Measurements from ENCODE around the gene SETD5. TPM values are rescaled to one million over a fixed set of nuclear protein-coding genes. Genes with fewer than 3 reads are reported as not detected.

The SETD5 gene
- total and polyA plus RNA-seq, 4 donors, result 85.6 to 180 (median 135) TPM

DNA sequence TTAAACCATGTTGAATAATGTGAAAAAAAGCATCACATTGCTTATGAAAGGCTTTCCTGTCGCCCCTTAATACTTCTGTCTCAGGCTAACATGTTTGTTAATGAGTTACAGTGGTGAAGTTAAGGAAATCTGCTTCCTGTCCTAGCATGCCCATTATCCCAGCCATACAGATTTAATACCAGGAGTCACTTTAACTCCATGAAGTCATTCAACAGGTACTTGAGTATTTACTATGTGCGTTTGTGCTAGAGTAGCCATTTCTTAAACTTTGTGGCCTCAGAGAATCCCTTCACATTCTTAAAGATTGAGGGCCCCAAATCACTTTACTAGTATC is 10.1 kb upstream of the SETD5 start:
- DNase-seq (ENCODE audit: low read depth in 4 of 6, low spot score in 6 of 6), result no peak
- H3K9me3 ChIP-seq (ENCODE audit: control insufficient read depth, insufficient read depth, low read length), result no peaks in the 10 kb centered on the region
- no CpG with 5 or more reads among the region's 2 CpGs for WGBS (ENCODE audit: insufficient coverage)
- no peak overlapping the region for H3K27ac ChIP-seq (ENCODE audit: low read depth, low read length)
- H3K4me3 ChIP-seq (ENCODE audit: low read depth, low read length), result no peak overlapping the region
- no peaks in the 10 kb centered on the region for H3K27me3 ChIP-seq (ENCODE audit: control insufficient read depth, insufficient read depth, low read length)
- H3K4me1 ChIP-seq (ENCODE audit: control insufficient read depth, insufficient read depth, low read length), result no peaks in the 10 kb centered on the region
- peaks cover 19% of the 10 kb centered on the region for H3K36me3 ChIP-seq (ENCODE audit: control insufficient read depth, insufficient read depth, low read length)

DNA sequence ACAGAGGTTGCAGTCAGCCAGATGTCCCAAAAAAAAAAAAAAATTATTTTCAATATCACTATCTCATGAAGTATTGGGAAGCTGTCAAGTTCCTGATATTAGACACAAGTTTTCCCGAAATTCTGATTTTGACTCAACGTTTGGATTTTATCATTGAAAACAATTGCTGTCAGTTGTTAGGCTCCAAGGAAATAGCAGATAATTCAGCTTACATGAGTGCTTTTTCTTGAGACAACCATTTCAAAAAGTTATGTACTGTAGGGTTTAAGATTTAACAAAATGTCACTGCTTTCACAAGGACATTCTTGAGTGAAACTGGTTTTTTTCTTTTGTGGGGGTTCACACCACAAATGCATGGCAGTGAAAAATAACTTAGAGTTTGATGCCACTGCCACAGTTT is 9.3 kb upstream of the SETD5 start:
- no peak overlapping the region for H3K27ac ChIP-seq (ENCODE audit: low read depth, low read length)
- DNase-seq (ENCODE audit: low read depth in 4 of 6, low spot score in 6 of 6), result no peak
- no peaks in the 10 kb centered on the region for H3K9me3 ChIP-seq (ENCODE audit: control insufficient read depth, insufficient read depth, low read length)
- no peak overlapping the region for H3K4me3 ChIP-seq (ENCODE audit: low read depth, low read length)
- H3K36me3 ChIP-seq (ENCODE audit: control insufficient read depth, insufficient read depth, low read length), result peaks cover 16% of the 10 kb centered on the region
- 100% methylated on average over 1 of the region's 2 CpGs for WGBS (ENCODE audit: insufficient coverage)
- H3K27me3 ChIP-seq (ENCODE audit: control insufficient read depth, insufficient read depth, low read length), result no peaks in the 10 kb centered on the region
- no peaks in the 10 kb centered on the region for H3K4me1 ChIP-seq (ENCODE audit: control insufficient read depth, insufficient read depth, low read length)

DNA sequence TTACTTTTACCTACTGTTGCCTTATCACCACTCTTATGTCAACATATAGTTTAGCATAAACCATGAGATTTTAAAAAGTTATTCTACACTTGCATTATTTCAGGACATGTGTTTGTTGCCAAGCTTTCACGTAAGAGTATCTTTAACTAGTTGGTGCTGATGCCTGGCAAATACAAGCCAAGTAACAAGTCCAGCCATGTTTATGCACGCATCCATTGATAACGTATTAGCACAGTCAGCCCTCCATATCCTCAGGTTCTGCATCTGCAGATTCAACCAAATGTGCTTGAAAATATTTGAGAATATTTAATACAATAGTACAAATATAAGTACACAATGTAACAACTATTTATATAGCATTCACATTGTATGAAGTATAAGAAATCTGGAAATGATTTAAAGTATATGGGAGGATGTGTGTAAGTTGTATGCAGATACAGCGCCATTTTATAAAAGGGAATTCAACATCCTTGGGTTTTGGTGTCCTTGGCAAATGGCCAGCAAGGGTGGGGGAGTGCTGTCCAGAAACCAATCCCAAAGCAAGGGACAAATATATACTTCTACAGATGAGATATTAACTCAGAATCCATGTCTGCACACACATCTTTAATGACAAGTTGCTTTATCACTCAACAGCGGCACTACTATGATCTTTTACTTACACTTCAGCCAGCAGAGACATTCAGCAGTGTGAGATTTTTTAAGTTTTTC is 8.7 kb upstream of the SETD5 start:
- Histone ChIP-seq H3K27ac (ENCODE audit: low read depth, low read length) (no peak overlapping the region), H3K4me1 (ENCODE audit: control insufficient read depth, insufficient read depth, low read length) (no peaks in the 10 kb centered on the region), H3K36me3 (ENCODE audit: control insufficient read depth, insufficient read depth, low read length) (peaks cover 21% of the 10 kb centered on the region), H3K9me3 (ENCODE audit: control insufficient read depth, insufficient read depth, low read length) (no peaks in the 10 kb centered on the region), H3K27me3 (ENCODE audit: control insufficient read depth, insufficient read depth, low read length) (no peaks in the 10 kb centered on the region), H3K4me3 (ENCODE audit: low read depth, low read length) (no peak overlapping the region)
- DNase-seq (ENCODE audit: low read depth in 4 of 6, low spot score in 6 of 6), result no peak
- WGBS (ENCODE audit: insufficient coverage), result 100% methylated on average over 1 of the region's 5 CpGs

DNA sequence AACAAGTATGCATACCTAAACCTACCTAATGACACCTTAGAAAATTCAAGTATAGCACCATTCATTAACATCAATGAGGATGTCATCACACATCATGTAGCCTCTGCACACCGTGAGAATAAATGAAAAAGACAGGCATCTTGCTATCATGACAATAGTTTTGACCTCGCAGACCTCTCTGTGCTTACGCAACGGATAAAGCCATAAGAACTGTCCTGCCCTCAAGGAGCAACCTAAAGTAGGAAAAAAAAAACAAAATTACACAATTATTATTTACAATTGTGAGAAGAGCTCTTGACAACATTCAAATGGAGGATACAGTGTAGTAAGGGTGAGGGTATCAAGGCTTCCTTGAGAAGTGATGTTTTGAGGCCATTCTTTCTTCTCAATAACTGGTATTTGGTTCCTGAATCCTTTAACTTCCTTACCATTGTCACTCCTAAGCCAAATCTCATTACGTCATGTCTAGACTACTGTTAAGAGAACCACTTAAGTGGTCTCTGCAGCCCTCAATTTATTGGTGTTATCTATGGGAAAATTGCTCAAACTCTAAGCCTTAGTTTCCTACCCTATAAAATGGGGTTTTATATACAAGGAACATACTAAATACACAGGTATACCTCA is 7.0 kb upstream of the SETD5 start:
- Histone ChIP-seq H3K36me3 (ENCODE audit: control insufficient read depth, insufficient read depth, low read length) (peaks cover 16% of the 10 kb centered on the region), H3K9me3 (ENCODE audit: control insufficient read depth, insufficient read depth, low read length) (no peaks in the 10 kb centered on the region), H3K4me1 (ENCODE audit: control insufficient read depth, insufficient read depth, low read length) (no peaks in the 10 kb centered on the region), H3K27ac (ENCODE audit: low read depth, low read length) (no peak overlapping the region), H3K27me3 (ENCODE audit: control insufficient read depth, insufficient read depth, low read length) (no peaks in the 10 kb centered on the region), H3K4me3 (ENCODE audit: low read depth, low read length) (no peak overlapping the region)
- DNase-seq (ENCODE audit: low read depth in 4 of 6, low spot score in 6 of 6), result no peak
- WGBS (ENCODE audit: insufficient coverage), result 100% methylated on average over 1 of the region's 5 CpGs

- no peaks in the 10 kb centered on the region for H3K9me3 ChIP-seq (ENCODE audit: control insufficient read depth, insufficient read depth, low read length)
- no peaks in the 10 kb centered on the region for H3K27me3 ChIP-seq (ENCODE audit: control insufficient read depth, insufficient read depth, low read length)
- no peak overlapping the region for H3K27ac ChIP-seq (ENCODE audit: low read depth, low read length)
- H3K36me3 ChIP-seq (ENCODE audit: control insufficient read depth, insufficient read depth, low read length), result peaks cover 16% of the 10 kb centered on the region
- no peak overlapping the region for H3K4me3 ChIP-seq (ENCODE audit: low read depth, low read length)
- no peak for DNase-seq (ENCODE audit: low read depth in 4 of 6, low spot score in 6 of 6)
- no CpG with 5 or more reads among the region's 1 CpG for WGBS (ENCODE audit: insufficient coverage)
- peaks cover 8% of the 10 kb centered on the region for H3K4me1 ChIP-seq (ENCODE audit: control insufficient read depth, insufficient read depth, low read length)
Observed at GRCh38 chr3:9392041-9392440, 5.4 kb upstream of the SETD5 start.

GRCh38 chr3:9395570-9396300 is 1.7 kb upstream of the SETD5 start:
- DNase-seq (ENCODE audit: low read depth in 4 of 6, low spot score in 6 of 6), result peak in 1 of 6 donors; percentile 13
- no peaks in the 10 kb centered on the region for H3K9me3 ChIP-seq (ENCODE audit: control insufficient read depth, insufficient read depth, low read length)
- 10% methylated on average over 13 of the region's 15 CpGs for WGBS (ENCODE audit: insufficient coverage)
- H3K36me3 ChIP-seq (ENCODE audit: control insufficient read depth, insufficient read depth, low read length), result peaks cover 10% of the 10 kb centered on the region
- H3K4me1 ChIP-seq (ENCODE audit: control insufficient read depth, insufficient read depth, low read length), result peaks cover 8% of the 10 kb centered on the region
- H3K27ac ChIP-seq (ENCODE audit: low read depth, low read length), result peak overlapping the region; percentile 99
- no peaks in the 10 kb centered on the region for H3K27me3 ChIP-seq (ENCODE audit: control insufficient read depth, insufficient read depth, low read length)
- peak overlapping the region; percentile 87 for H3K4me3 ChIP-seq (ENCODE audit: low read depth, low read length)

GRCh38 chr3:9396301-9396631 is 1.1 kb upstream of the SETD5 start:
- H3K27ac ChIP-seq (ENCODE audit: low read depth, low read length), result peak overlapping the region; percentile 99
- 0% methylated on average over 24 of the region's 25 CpGs for WGBS (ENCODE audit: insufficient coverage)
- no peaks in the 10 kb centered on the region for H3K27me3 ChIP-seq (ENCODE audit: control insufficient read depth, insufficient read depth, low read length)
- peaks cover 7% of the 10 kb centered on the region for H3K36me3 ChIP-seq (ENCODE audit: control insufficient read depth, insufficient read depth, low read length)
- H3K4me3 ChIP-seq (ENCODE audit: low read depth, low read length), result peak overlapping the region; percentile 87
- DNase-seq (ENCODE audit: low read depth in 4 of 6, low spot score in 6 of 6), result peak in 2 of 6 donors; percentile 62 to 94
- H3K4me1 ChIP-seq (ENCODE audit: control insufficient read depth, insufficient read depth, low read length), result peaks cover 8% of the 10 kb centered on the region
- H3K9me3 ChIP-seq (ENCODE audit: control insufficient read depth, insufficient read depth, low read length), result no peaks in the 10 kb centered on the region

GRCh38 chr3:9396632-9397331 is 633 bp upstream of the SETD5 start:
- peak overlapping the region; percentile 87 for H3K4me3 ChIP-seq (ENCODE audit: low read depth, low read length)
- H3K36me3 ChIP-seq (ENCODE audit: control insufficient read depth, insufficient read depth, low read length), result peaks cover 4% of the 10 kb centered on the region
- H3K9me3 ChIP-seq (ENCODE audit: control insufficient read depth, insufficient read depth, low read length), result no peaks in the 10 kb centered on the region
- under 1% methylated on average over 64 of the region's 71 CpGs for WGBS (ENCODE audit: insufficient coverage)
- H3K4me1 ChIP-seq (ENCODE audit: control insufficient read depth, insufficient read depth, low read length), result peaks cover 8% of the 10 kb centered on the region
- DNase-seq (ENCODE audit: low read depth in 4 of 6, low spot score in 6 of 6), result peak; percentile 94 to 100 (median 96)
- H3K27ac ChIP-seq (ENCODE audit: low read depth, low read length), result peak overlapping the region; percentile 99
- no peaks in the 10 kb centered on the region for H3K27me3 ChIP-seq (ENCODE audit: control insufficient read depth, insufficient read depth, low read length)

GRCh38 chr3:9397906-9398699 is 688 bp downstream of the SETD5 start:
- under 1% methylated on average over 32 of the region's 47 CpGs for WGBS (ENCODE audit: insufficient coverage)
- H3K27me3 ChIP-seq (ENCODE audit: control insufficient read depth, insufficient read depth, low read length), result no peaks in the 10 kb centered on the region
- peak overlapping the region; percentile 98 for H3K4me3 ChIP-seq (ENCODE audit: low read depth, low read length)
- peaks cover 4% of the 10 kb centered on the region for H3K36me3 ChIP-seq (ENCODE audit: control insufficient read depth, insufficient read depth, low read length)
- no peaks in the 10 kb centered on the region for H3K9me3 ChIP-seq (ENCODE audit: control insufficient read depth, insufficient read depth, low read length)
- peak overlapping the region; percentile 98 for H3K27ac ChIP-seq (ENCODE audit: low read depth, low read length)
- H3K4me1 ChIP-seq (ENCODE audit: control insufficient read depth, insufficient read depth, low read length), result peaks cover 12% of the 10 kb centered on the region
- peak in 3 of 6 donors; percentile 56 to 79 (median 64) for DNase-seq (ENCODE audit: low read depth in 4 of 6, low spot score in 6 of 6)

Data from spinal cord (tissue), 10 donors.